GM21390 (cell line): ENCODE measurements around the gene BSN.

ENCODE experiments used
- ATAC-seq: cut with Tn5 transposase; IDR thresholded peaks from one replicate; pipeline ENCODE4 v1.9.1; 2021; ENCODE audit not compliant: unreplicated experiment

BSN gene

GRCh38 chr3:49553692-49554632 is at the start of gene BSN:
BSN (plus strand) TSS chr3:49554477; CDS start chr3:49554603, 126 bp downstream.
- peak; percentile 76 for ATAC-seq

- ATAC-seq, result no peak
Measured at GRCh38 chr3:49506906-49507305, 47.4 kb upstream of the BSN start.

GRCh38 chr3:49509028-49509561 is 45.2 kb upstream of the BSN start:
- no peak for ATAC-seq

GRCh38 chr3:49511639-49512038 is 42.6 kb upstream of the BSN start:
- ATAC-seq, result no peak

GRCh38 chr3:49512781-49513355 is 41.4 kb upstream of the BSN start:
- no peak for ATAC-seq

- no peak for ATAC-seq
Measured at GRCh38 chr3:49513494-49514124, 40.7 kb upstream of the BSN start.

GRCh38 chr3:49518016-49518415 is 36.3 kb upstream of the BSN start:
- no peak for ATAC-seq

- no peak for ATAC-seq
Measured at GRCh38 chr3:49518441-49518840, 35.8 kb upstream of the BSN start.

- no peak for ATAC-seq
Measured at GRCh38 chr3:49519296-49519695, 35.0 kb upstream of the BSN start.

- ATAC-seq, result no peak
Measured at GRCh38 chr3:49519916-49520385, 34.3 kb upstream of the BSN start.

- ATAC-seq, result no peak
Measured at GRCh38 chr3:49523756-49524747, 30.2 kb upstream of the BSN start.

- ATAC-seq, result no peak
Measured at GRCh38 chr3:49529567-49529966, 24.7 kb upstream of the BSN start.

GRCh38 chr3:49530231-49530630 is 24.0 kb upstream of the BSN start:
- no peak for ATAC-seq

GRCh38 chr3:49530701-49531100 is 23.6 kb upstream of the BSN start:
- no peak for ATAC-seq

- no peak for ATAC-seq
Measured at GRCh38 chr3:49531218-49531617, 23.1 kb upstream of the BSN start.

- ATAC-seq, result no peak
Measured at GRCh38 chr3:49531715-49532114, 22.6 kb upstream of the BSN start.

GRCh38 chr3:49533031-49533430 is 21.2 kb upstream of the BSN start:
- no peak for ATAC-seq

GRCh38 chr3:49533786-49534519 is 20.3 kb upstream of the BSN start:
- ATAC-seq, result no peak

GRCh38 chr3:49534581-49535441 is 19.5 kb upstream of the BSN start:
- no peak for ATAC-seq
